Colonic mucosa (tissue), 4 donors: Measurements from ENCODE around the gene KIAA0513. TPM values are rescaled to one million over a fixed set of nuclear protein-coding genes. Genes with fewer than 3 reads are reported as not detected.

Experiments
- DNase-seq: peaks from one replicate; pipeline ENCODE4 v3.0.0-alpha.2; 2020
- H3K27ac ChIP-seq: fragments of 200-600 bp; one replicate; pipeline ENCODE4 v1.8.0; 2021
- H3K27me3 ChIP-seq: fragments of 200-600 bp; one replicate; pipeline ENCODE4 v1.8.0; 2021
- H3K36me3 ChIP-seq: fragments of 200-600 bp; one replicate; pipeline ENCODE4 v1.8.0; 2021
- H3K4me1 ChIP-seq: fragments of 200-600 bp; one replicate; pipeline ENCODE4 v1.8.0; 2021; ENCODE audit warnings: mild to moderate bottlenecking
- H3K4me3 ChIP-seq: fragments of 200-600 bp; one replicate; pipeline ENCODE4 v1.8.0; 2021
- H3K9ac ChIP-seq, 2 donors: one replicate each; pipeline ENCODE4 v1.7.0; 2013; ENCODE audit warnings: control low read depth in 2 of 2, low read depth in 2 of 2, low read length in 2 of 2
- H3K9me3 ChIP-seq: fragments of 200-600 bp; one replicate; pipeline ENCODE4 v1.8.0; 2021
- CTCF ChIP-seq: fragments of 200-600 bp; IDR thresholded peaks from one replicate; pipeline ENCODE4 v1.8.0; 2022; ENCODE audit warnings: antibody characterized with exemption, mild to moderate bottlenecking
- intact Hi-C: fragments of 100-400 bp; cut with DNase I; formaldehyde crosslinking; loops from one replicate; pipeline ENCODE4 v1.14.1; 2022
- total RNA-seq, 2 donors: library from RNA; stranded (reverse); fragmentation: NEBNext Ultra II Directional in 1 of 2; extraction: Animal tissue kit (Norgen Biotek cat#: 25700) in 1 of 2; gene quantifications; one replicate each; pipeline ENCODE4 v1.2.1, GENCODE V29; 2021
- donor health status: healthy.
- donor health status: DM: no; HTN: no; CAD: no.
- donor health status: DM: no; HTN: no; CAD: no.

Gene KIAA0513
- total RNA-seq, 2 donors from 2014 or later: 17.7 to 22.8 TPM

- DNase-seq: no peak
- intact Hi-C loops: no loop called here
- TF ChIP-seq CTCF: no peak
- H3K4me3 ChIP-seq: no peak overlapping the region
- no peak overlapping the region for H3K27ac ChIP-seq
- no peaks in the 10 kb centered on the region for H3K9me3 ChIP-seq
- no peaks in the 10 kb centered on the region for H3K36me3 ChIP-seq
- H3K4me1 ChIP-seq: no peaks in the 10 kb centered on the region
- H3K27me3 ChIP-seq: no peaks in the 10 kb centered on the region
- H3K9ac ChIP-seq: no peak overlapping the region
Observed at GRCh38 chr16:85081765-85082164, 54.2 kb downstream of the KIAA0513 start.

DNA sequence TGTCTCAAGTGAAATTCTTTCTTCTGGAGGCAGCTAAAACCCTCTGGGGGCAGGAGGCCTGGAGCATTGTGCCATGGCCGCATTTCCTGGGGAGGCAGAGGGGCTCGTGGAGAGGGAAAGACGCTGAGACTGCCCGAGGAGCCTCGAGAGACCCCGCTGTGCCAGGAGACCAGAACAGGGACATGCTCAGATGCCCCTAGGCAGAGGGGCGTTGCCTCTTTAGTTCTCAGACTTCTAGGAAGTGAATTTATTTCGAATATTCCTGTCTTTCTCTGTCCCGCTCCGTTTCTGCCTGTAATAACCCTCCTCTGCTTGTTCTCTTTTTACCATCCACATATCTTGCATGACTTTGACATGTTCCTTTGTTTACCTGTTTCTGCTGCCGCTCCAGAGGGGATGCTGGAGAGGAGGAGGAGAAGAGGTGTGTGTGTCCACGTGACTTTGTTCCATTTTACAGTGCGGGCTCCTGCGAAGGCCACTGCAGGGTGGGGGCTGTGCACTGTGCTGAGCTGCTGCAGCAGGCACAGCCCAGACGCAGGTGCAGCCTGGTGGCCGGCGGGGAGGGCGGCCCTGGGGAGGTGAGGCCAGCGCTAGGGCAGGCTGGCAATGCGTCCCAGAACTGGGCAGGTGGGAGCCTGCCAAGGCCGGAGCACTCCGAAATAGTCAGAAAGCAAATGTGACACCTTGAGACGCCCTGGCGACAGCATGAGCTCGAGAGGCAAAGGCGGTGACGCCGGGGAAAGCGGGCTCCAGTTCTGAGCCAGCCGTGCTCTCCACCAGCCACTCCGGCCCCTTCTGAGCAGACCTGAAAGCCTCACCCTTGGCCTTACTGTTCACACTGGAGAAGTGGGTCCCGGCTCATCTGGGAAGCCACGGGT is 54.8 kb downstream of the KIAA0513 start:
- no peaks in the 10 kb centered on the region for H3K27me3 ChIP-seq
- H3K9ac ChIP-seq: no peak overlapping the region
- no peaks in the 10 kb centered on the region for H3K4me1 ChIP-seq
- TF ChIP-seq CTCF: no peak
- H3K4me3 ChIP-seq: no peak overlapping the region
- no peak for DNase-seq
- H3K27ac ChIP-seq: no peak overlapping the region
- no peaks in the 10 kb centered on the region for H3K9me3 ChIP-seq
- no peaks in the 10 kb centered on the region for H3K36me3 ChIP-seq
- intact Hi-C loops: no loop called here

- Histone ChIP-seq H3K9me3 (no peaks in the 10 kb centered on the region), H3K36me3 (no peaks in the 10 kb centered on the region), H3K4me3 (no peak overlapping the region), H3K27ac (no peak overlapping the region), H3K27me3 (no peaks in the 10 kb centered on the region), H3K9ac (peak overlapping the region in 1 of 2 donors; percentile 12), H3K4me1 (no peaks in the 10 kb centered on the region)
- TF ChIP-seq CTCF: no peak
- DNase-seq: no peak
- intact Hi-C loops: no loop called here
Observed at GRCh38 chr16:85083051-85083639, 55.5 kb downstream of the KIAA0513 start.

GRCh38 chr16:85084841-85085510 is 57.4 kb downstream of the KIAA0513 start:
- DNase-seq: no peak
- Histone ChIP-seq H3K27ac (no peak overlapping the region), H3K4me3 (no peak overlapping the region), H3K4me1 (no peaks in the 10 kb centered on the region), H3K36me3 (no peaks in the 10 kb centered on the region), H3K9ac (no peak overlapping the region), H3K27me3 (no peaks in the 10 kb centered on the region), H3K9me3 (no peaks in the 10 kb centered on the region)
- intact Hi-C loops: loop anchor here (5.0 kb wide), 1 partner anchor 103 kb away; no protein-coding TSS in a partner anchor
- TF ChIP-seq CTCF: no peak

DNA sequence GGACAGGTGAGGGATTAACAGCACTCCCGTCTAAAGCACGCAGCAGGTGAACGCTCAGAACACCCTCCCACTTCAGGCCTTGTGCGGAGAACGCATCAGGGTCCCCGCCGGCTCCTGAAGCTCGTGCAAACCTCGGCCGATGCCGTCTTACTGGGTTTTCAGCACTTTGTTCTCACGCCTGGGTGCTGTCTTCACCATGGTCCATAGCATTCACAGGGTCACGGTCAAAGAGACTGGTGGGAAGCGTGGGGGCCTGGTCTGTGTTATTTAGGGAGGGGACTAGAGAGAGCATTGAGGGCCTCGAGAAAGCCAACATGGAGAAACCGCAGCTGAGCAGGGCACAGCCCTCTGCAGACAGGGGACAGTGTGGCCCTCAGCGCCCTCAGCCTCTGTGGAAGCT is 58.1 kb downstream of the KIAA0513 start:
- no peaks in the 10 kb centered on the region for H3K9me3 ChIP-seq
- intact Hi-C loops: loop anchor here (5.0 kb wide), 1 partner anchor 103 kb away; no protein-coding TSS in a partner anchor
- H3K36me3 ChIP-seq: no peaks in the 10 kb centered on the region
- H3K9ac ChIP-seq: no peak overlapping the region
- DNase-seq: no peak
- H3K4me1 ChIP-seq: no peaks in the 10 kb centered on the region
- no peak for TF ChIP-seq CTCF
- no peak overlapping the region for H3K4me3 ChIP-seq
- H3K27me3 ChIP-seq: no peaks in the 10 kb centered on the region
- H3K27ac ChIP-seq: no peak overlapping the region
